Activated B cell treated with CpG ODN at 0.5 μM for 24 hours (primary cell): Measurements from ENCODE around the gene SHISA6. TPM values are rescaled to one million over a fixed set of nuclear protein-coding genes. Genes with fewer than 3 reads are reported as not detected.

Source experiments
- ATAC-seq: fragments of 200-7000 bp; cut with Tn5 transposase; one replicate; pipeline ENCODE4 v1.10.0; 2021; ENCODE audit warnings: low read depth, mild to moderate bottlenecking, moderate library complexity
- CTCF ChIA-PET: fragments of 350-600 bp; sonication (Branson Sonifier 250); formaldehyde crosslinking; loops from one replicate; lab custom pipeline; 2021; ENCODE audit warnings: antibody characterized with exemption; lab: Charles Lee
- POLR2A ChIA-PET: fragments of 350-600 bp; sonication (Branson Sonifier 250); formaldehyde crosslinking; loops from one replicate; lab custom pipeline; 2021; ENCODE audit warnings: antibody characterized with exemption; lab: Charles Lee
- DNase-seq: peaks from one replicate; pipeline ENCODE4 v3.0.0; 2022
- H3K27ac Mint-ChIP-seq: one replicate; pipeline ENCODE4 v1.8.0; 2020; ENCODE audit warnings: mixed read lengths
- H3K27me3 Mint-ChIP-seq: one replicate; pipeline ENCODE4 v1.8.0; 2021; ENCODE audit warnings: mixed read lengths
- H3K36me3 Mint-ChIP-seq: one replicate; pipeline ENCODE4 v1.8.0; 2021; ENCODE audit warnings: low read depth, mixed read lengths
- H3K4me1 Mint-ChIP-seq: one replicate; pipeline ENCODE4 v1.8.0; 2021; ENCODE audit warnings: mixed read lengths
- H3K4me3 Mint-ChIP-seq: one replicate; pipeline ENCODE4 v1.8.0; 2020; ENCODE audit warnings: mild to moderate bottlenecking, mixed read lengths
- H3K9me3 Mint-ChIP-seq: one replicate; pipeline ENCODE4 v1.8.0; 2020; ENCODE audit warnings: mixed read lengths
- CTCF ChIP-seq: fragments of 200-600 bp; IDR thresholded peaks from one replicate; pipeline ENCODE4 v1.8.0; 2022; ENCODE audit warnings: antibody characterized with exemption, mild to moderate bottlenecking
- intact Hi-C: fragments of 100-400 bp; cut with micrococcal nuclease; formaldehyde crosslinking; loops from one replicate; pipeline ENCODE4 v1.15.1; 2024
- total RNA-seq: library from RNA; stranded (reverse); gene quantifications from 2 replicates; pipeline ENCODE4 v1.2.3, GENCODE V29; 2022

Gene SHISA6
- total RNA-seq, 1 donor from 2014 or later: not detected

- peaks cover 1% of the 10 kb centered on the region for H3K9me3 Mint-ChIP-seq
- no peaks in the 10 kb centered on the region for H3K4me1 Mint-ChIP-seq
- H3K27ac Mint-ChIP-seq: no peak overlapping the region
- ATAC-seq: no peak
- no peak overlapping the region for H3K4me3 Mint-ChIP-seq
- no peaks in the 10 kb centered on the region for H3K27me3 Mint-ChIP-seq
- intact Hi-C loops: no loop called here
- POLR2A ChIA-PET: no interaction called here
- no peaks in the 10 kb centered on the region for H3K36me3 Mint-ChIP-seq
- TF ChIP-seq CTCF: no peak
- DNase-seq: no peak
- CTCF ChIA-PET: no interaction called here
Measured at GRCh38 chr17:11252146-11252545, 11.1 kb downstream of the SHISA6 start.

- intact Hi-C loops: no loop called here
- Mint-ChIP-seq H3K4me1 (no peaks in the 10 kb centered on the region), H3K4me3 (no peak overlapping the region), H3K27ac (no peak overlapping the region), H3K9me3 (peaks cover 2% of the 10 kb centered on the region), H3K36me3 (no peaks in the 10 kb centered on the region), H3K27me3 (no peaks in the 10 kb centered on the region)
- ChIA-PET POLR2A (no interaction called here), CTCF (no interaction called here)
- ATAC-seq (no peak), DNase-seq (no peak)
- TF ChIP-seq CTCF: no peak
Measured at GRCh38 chr17:11256877-11257276, 15.9 kb downstream of the SHISA6 start.

- ATAC-seq (no peak), DNase-seq (no peak)
- H3K36me3 Mint-ChIP-seq: no peaks in the 10 kb centered on the region
- intact Hi-C loops: no loop called here
- H3K4me3 Mint-ChIP-seq: no peak overlapping the region
- no peak for TF ChIP-seq CTCF
- H3K27ac Mint-ChIP-seq: no peak overlapping the region
- peaks cover 16% of the 10 kb centered on the region for H3K9me3 Mint-ChIP-seq
- H3K4me1 Mint-ChIP-seq: no peaks in the 10 kb centered on the region
- no peaks in the 10 kb centered on the region for H3K27me3 Mint-ChIP-seq
- POLR2A ChIA-PET: no interaction called here
- CTCF ChIA-PET: no interaction called here
Measured at GRCh38 chr17:11264183-11264871, 23.3 kb downstream of the SHISA6 start.

- DNase-seq: no peak
- POLR2A ChIA-PET: no interaction called here
Measured at GRCh38 chr17:11267999-11268575, 27.1 kb downstream of the SHISA6 start.

More at GRCh38 chr17:11267999-11268575, 27.1 kb downstream of the SHISA6 start:
- no peak for ATAC-seq
- Mint-ChIP-seq H3K4me1 (no peaks in the 10 kb centered on the region), H3K4me3 (no peak overlapping the region), H3K27me3 (no peaks in the 10 kb centered on the region), H3K9me3 (peaks cover 16% of the 10 kb centered on the region), H3K27ac (no peak overlapping the region), H3K36me3 (no peaks in the 10 kb centered on the region)
- CTCF ChIA-PET: no interaction called here
- TF ChIP-seq CTCF: no peak
- intact Hi-C loops: no loop called here
